ENCODE measurements around the gene AGPAT4.

GRCh38 chr6:161284653-161285052, 10.8 kb upstream of the AGPAT4 start:
- TF ChIP-seq CTCF (conservative IDR thresholded peaks at IDR 0.05; ENCODE audit: low read length) = no peak
- TF ChIP-seq EZH2phosphoT487 (IDR thresholded peaks at IDR 0.05; ENCODE audit: borderline replicate concordance, low read depth, low read length) = no peak
